A673 (cell line): ENCODE measurements around the gene L2HGDH. TPM values are rescaled to one million over a fixed set of nuclear protein-coding genes. Genes with fewer than 3 reads are reported as not detected.

Experiments
- BruUV-seq: library from RNA; stranded (reverse); fragments of 400-500 nt; replicated peaks from 2 replicates; lab custom pipeline; 2021; lab: Mats Ljungman, UMichigan
- CTCF ChIA-PET: fragments of 300-600 bp; sonication (Branson Sonifier 250); formaldehyde crosslinking; loops from one replicate; lab custom pipeline; 2022; ENCODE audit warnings: antibody characterized with exemption; lab: Charles Lee
- POLR2A ChIA-PET: fragments of 300-600 bp; sonication (Branson Sonifier 250); formaldehyde crosslinking; loops from one replicate; lab custom pipeline; 2022; ENCODE audit warnings: antibody characterized with exemption; ENCODE audit not compliant: low non-redundant PET; lab: Charles Lee
- DNase-seq: peaks from one replicate; pipeline ENCODE4 v3.0.0-alpha.2; 2015; ENCODE audit warnings: low spot score
- H3K27ac ChIP-seq: fragments of 200-600 bp; sonication (generic); 2 replicates; pipeline ENCODE4 v1.5.1; 2016; ENCODE audit warnings: mixed run types, low read depth, mild to moderate bottlenecking, mixed read lengths, antibody characterized with exemption, low read length; ENCODE audit not compliant: poor library complexity, severe bottlenecking
- H3K27me3 ChIP-seq: fragments of 200-600 bp; sonication (generic); replicated peaks from 2 replicates; pipeline ENCODE4 v1.6.1; 2017; ENCODE audit warnings: mixed run types, low read depth, mild to moderate bottlenecking, mixed read lengths, antibody characterized with exemption, low read length; ENCODE audit not compliant: insufficient read depth, poor library complexity
- H3K36me3 ChIP-seq: fragments of 200-600 bp; sonication (generic); 2 replicates; pipeline ENCODE4 v1.6.1; 2016; ENCODE audit warnings: mixed run types, mild to moderate bottlenecking, mixed read lengths, antibody characterized with exemption, low read length; ENCODE audit not compliant: insufficient read depth, poor library complexity, severe bottlenecking
- H3K4me1 ChIP-seq: fragments of 200-600 bp; sonication (generic); 2 replicates; pipeline ENCODE4 v1.6.1; 2017; ENCODE audit warnings: mixed run types, mild to moderate bottlenecking, mixed read lengths, antibody characterized with exemption, low read length; ENCODE audit not compliant: insufficient read depth, poor library complexity, severe bottlenecking
- H3K4me3 ChIP-seq: fragments of 200-600 bp; sonication (generic); 2 replicates; pipeline ENCODE4 v1.5.1; 2016; ENCODE audit warnings: low read depth, mixed run types, mild to moderate bottlenecking, mixed read lengths, low read length; ENCODE audit not compliant: poor library complexity, severe bottlenecking
- H3K9me3 ChIP-seq: fragments of 200-600 bp; sonication (generic); 2 replicates; pipeline ENCODE4 v1.6.1; 2016; ENCODE audit warnings: mixed run types, low read depth, mild to moderate bottlenecking, mixed read lengths, antibody characterized with exemption, low read length; ENCODE audit not compliant: poor library complexity, severe bottlenecking
- EZH2 ChIP-seq: fragments of 200-600 bp; sonication (generic); IDR thresholded peaks from 2 replicates; pipeline ENCODE4 v1.6.1; 2017; ENCODE audit warnings: borderline replicate concordance, low read depth, mild to moderate bottlenecking, mixed read lengths, antibody characterized with exemption, low read length; ENCODE audit not compliant: poor library complexity, severe bottlenecking
- intact Hi-C: fragments of 100-400 bp; cut with micrococcal nuclease; formaldehyde crosslinking; loops from one replicate; pipeline ENCODE4 v1.10.0; 2022; ENCODE audit not compliant: unreplicated experiment
- total RNA-seq: library from RNA; stranded (reverse); gene quantifications from 2 replicates; pipeline ENCODE4 v1.2.3, GENCODE V29; 2021
- TF ChIP-seq, protein P1 (sequence below): fragments of 300-800, 200-600 bp; sonication (generic); conservative IDR thresholded peaks from 2 replicates; pipeline ENCODE4 v1.5.1; 2017; ENCODE audit warnings: low read depth, mild to moderate bottlenecking, antibody characterized with exemption, low read length, moderate library complexity, mixed read lengths

Gene L2HGDH
- total RNA-seq, 1 experiment from 2014 or later = 17.4 TPM

DNA sequence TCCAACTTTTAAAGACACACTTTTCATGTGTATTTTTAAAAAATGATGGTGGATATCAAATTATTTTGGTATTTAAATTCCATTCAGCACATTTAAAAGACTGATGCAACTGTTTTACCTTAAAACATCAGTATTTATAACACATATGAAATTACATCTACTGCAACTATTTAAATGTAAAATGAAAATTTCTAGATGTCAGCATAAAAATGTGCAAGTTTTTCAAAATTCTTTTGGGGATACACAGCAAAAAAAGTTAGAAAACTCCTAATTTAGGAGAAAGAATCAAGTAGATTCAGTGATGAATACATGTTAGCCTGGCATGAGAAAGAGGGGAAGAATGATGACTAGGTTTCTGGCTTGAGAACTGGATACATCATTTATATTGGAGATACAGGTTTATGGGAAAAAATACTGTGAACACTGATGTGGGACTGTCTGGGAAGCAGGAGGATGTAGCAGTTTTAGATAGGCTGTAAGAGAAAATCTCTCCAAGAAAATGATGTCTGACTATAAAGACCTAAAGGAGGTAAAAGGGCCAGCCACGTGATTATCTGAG, 89.9 kb downstream of the L2HGDH start:
- DNase-seq = no peak
- ChIA-PET POLR2A (no interaction called here), CTCF (no interaction called here)
- no peaks in the 10 kb centered on the region for H3K9me3 ChIP-seq
- peaks cover 21% of the 10 kb centered on the region for H3K4me1 ChIP-seq
- H3K36me3 ChIP-seq = no peaks in the 10 kb centered on the region
- no peak overlapping the region for H3K27ac ChIP-seq
- no peak for TF ChIP-seq EZH2
- TF ChIP-seq, protein P1, sequence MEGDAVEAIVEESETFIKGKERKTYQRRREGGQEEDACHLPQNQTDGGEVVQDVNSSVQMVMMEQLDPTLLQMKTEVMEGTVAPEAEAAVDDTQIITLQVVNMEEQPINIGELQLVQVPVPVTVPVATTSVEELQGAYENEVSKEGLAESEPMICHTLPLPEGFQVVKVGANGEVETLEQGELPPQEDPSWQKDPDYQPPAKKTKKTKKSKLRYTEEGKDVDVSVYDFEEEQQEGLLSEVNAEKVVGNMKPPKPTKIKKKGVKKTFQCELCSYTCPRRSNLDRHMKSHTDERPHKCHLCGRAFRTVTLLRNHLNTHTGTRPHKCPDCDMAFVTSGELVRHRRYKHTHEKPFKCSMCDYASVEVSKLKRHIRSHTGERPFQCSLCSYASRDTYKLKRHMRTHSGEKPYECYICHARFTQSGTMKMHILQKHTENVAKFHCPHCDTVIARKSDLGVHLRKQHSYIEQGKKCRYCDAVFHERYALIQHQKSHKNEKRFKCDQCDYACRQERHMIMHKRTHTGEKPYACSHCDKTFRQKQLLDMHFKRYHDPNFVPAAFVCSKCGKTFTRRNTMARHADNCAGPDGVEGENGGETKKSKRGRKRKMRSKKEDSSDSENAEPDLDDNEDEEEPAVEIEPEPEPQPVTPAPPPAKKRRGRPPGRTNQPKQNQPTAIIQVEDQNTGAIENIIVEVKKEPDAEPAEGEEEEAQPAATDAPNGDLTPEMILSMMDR = no peak
- BruUV-seq = no TSS peak
- H3K27me3 ChIP-seq = no peaks in the 10 kb centered on the region
- intact Hi-C loops = no loop called here
- H3K4me3 ChIP-seq = no peak overlapping the region

DNA sequence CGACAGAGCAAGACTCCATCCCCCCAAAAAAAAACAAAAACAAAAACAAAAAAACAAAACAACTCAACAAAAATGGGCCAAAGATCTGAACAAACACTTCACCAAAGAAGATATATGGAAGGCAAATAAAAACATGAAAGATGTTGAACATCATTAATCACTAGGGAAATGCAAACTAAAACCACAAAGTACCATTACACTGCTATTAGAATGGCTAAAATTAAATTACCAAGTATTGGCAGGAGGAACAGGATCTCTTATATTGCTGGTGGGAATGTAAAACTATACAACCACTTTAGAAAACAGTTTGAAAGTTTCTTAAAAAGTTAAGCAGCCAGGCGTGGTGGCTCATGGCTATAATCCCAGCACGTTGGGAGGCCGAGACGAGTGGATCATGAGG, 93.5 kb downstream of the L2HGDH start:
- no peak for DNase-seq
- no TSS peak for BruUV-seq
- H3K27me3 ChIP-seq = no peaks in the 10 kb centered on the region
- no peaks in the 10 kb centered on the region for H3K9me3 ChIP-seq
- no peaks in the 10 kb centered on the region for H3K4me1 ChIP-seq
- CTCF ChIA-PET = no interaction called here
- no peak overlapping the region for H3K27ac ChIP-seq
- H3K4me3 ChIP-seq = no peak overlapping the region
- H3K36me3 ChIP-seq = no peaks in the 10 kb centered on the region
- no peak for TF ChIP-seq EZH2
- TF ChIP-seq, protein P1 = no peak
- intact Hi-C loops = no loop called here
- POLR2A ChIA-PET = no interaction called here

DNA sequence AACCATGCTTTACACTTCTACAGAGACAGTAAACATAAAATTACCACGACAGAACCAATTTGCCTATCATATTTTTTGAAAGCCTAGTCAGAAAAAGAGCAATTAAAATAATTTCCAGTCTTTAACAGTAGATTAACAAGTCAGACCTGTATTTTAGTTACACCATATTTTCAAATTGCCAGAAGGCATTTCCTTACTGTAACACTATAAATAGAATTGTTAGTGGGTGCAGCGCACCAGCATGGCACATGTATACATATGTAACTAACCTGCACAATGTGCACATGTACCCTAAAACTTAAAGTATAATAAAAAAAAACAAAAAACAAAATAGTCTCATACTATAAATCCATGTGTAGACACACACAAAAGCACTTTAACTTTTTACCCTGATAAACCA, 96.6 kb downstream of the L2HGDH start:
- no peaks in the 10 kb centered on the region for H3K9me3 ChIP-seq
- ChIA-PET POLR2A (no interaction called here), CTCF (no interaction called here)
- no peak for TF ChIP-seq EZH2
- TF ChIP-seq, protein P1 = no peak
- no peak overlapping the region for H3K4me3 ChIP-seq
- H3K36me3 ChIP-seq = no peaks in the 10 kb centered on the region
- H3K4me1 ChIP-seq = no peaks in the 10 kb centered on the region
- DNase-seq = no peak
- intact Hi-C loops = no loop called here
- H3K27ac ChIP-seq = no peak overlapping the region
- no TSS peak for BruUV-seq
- no peaks in the 10 kb centered on the region for H3K27me3 ChIP-seq
